ENCODE results near the gene DOCK3. TPM values are rescaled to one million over a fixed set of nuclear protein-coding genes. Genes with fewer than 3 reads are reported as not detected.

Gene DOCK3
- total and polyA plus RNA-seq, 10 of the 15 experiments (the other 5 are each of a cell fraction or from before 2014, with no cell fraction given), result 0.02 to 0.52 (median 0.04) TPM; not detected in 5

DNA sequence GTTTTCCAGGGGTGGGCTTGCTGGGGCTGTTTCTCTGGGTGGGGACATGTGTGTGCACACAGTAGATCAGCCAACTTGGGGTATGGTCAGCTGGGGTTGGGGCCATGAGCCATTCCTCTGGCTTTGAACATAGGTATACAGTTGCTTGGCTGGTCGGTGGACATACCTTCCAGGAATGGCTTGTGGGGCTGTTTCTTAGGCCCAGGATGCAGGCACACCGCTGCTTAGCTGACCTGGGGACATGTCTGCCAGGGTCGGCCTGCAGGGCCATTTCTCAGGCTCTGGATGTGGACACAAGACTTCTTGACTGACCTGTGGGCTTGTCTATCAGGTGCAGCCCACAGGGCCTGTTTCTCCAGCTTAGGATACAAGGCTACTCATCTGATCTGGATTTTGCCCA lies 130.6 kb downstream of the DOCK3 start (continued):
- TF ChIP-seq, protein P1, sequence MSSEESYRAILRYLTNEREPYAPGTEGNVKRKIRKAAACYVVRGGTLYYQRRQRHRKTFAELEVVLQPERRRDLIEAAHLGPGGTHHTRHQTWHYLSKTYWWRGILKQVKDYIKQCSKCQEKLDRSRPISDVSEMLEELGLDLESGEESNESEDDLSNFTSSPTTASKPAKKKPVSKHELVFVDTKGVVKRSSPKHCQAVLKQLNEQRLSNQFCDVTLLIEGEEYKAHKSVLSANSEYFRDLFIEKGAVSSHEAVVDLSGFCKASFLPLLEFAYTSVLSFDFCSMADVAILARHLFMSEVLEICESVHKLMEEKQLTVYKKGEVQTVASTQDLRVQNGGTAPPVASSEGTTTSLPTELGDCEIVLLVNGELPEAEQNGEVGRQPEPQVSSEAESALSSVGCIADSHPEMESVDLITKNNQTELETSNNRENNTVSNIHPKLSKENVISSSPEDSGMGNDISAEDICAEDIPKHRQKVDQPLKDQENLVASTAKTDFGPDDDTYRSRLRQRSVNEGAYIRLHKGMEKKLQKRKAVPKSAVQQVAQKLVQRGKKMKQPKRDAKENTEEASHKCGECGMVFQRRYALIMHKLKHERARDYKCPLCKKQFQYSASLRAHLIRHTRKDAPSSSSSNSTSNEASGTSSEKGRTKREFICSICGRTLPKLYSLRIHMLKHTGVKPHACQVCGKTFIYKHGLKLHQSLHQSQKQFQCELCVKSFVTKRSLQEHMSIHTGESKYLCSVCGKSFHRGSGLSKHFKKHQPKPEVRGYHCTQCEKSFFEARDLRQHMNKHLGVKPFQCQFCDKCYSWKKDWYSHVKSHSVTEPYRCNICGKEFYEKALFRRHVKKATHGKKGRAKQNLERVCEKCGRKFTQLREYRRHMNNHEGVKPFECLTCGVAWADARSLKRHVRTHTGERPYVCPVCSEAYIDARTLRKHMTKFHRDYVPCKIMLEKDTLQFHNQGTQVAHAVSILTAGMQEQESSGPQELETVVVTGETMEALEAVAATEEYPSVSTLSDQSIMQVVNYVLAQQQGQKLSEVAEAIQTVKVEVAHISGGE (CRISPR knock-in tag; IDR thresholded peaks at IDR 0.05), result no peak
- TF ChIP-seq, protein P2, sequence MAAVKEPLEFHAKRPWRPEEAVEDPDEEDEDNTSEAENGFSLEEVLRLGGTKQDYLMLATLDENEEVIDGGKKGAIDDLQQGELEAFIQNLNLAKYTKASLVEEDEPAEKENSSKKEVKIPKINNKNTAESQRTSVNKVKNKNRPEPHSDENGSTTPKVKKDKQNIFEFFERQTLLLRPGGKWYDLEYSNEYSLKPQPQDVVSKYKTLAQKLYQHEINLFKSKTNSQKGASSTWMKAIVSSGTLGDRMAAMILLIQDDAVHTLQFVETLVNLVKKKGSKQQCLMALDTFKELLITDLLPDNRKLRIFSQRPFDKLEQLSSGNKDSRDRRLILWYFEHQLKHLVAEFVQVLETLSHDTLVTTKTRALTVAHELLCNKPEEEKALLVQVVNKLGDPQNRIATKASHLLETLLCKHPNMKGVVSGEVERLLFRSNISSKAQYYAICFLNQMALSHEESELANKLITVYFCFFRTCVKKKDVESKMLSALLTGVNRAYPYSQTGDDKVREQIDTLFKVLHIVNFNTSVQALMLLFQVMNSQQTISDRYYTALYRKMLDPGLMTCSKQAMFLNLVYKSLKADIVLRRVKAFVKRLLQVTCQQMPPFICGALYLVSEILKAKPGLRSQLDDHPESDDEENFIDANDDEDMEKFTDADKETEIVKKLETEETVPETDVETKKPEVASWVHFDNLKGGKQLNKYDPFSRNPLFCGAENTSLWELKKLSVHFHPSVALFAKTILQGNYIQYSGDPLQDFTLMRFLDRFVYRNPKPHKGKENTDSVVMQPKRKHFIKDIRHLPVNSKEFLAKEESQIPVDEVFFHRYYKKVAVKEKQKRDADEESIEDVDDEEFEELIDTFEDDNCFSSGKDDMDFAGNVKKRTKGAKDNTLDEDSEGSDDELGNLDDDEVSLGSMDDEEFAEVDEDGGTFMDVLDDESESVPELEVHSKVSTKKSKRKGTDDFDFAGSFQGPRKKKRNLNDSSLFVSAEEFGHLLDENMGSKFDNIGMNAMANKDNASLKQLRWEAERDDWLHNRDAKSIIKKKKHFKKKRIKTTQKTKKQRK (IDR thresholded peaks at IDR 0.05; ENCODE audit: low read depth, low read length), result no peak
- TF ChIP-seq MEF2B (IDR thresholded peaks at IDR 0.05; ENCODE audit: partially characterized antibody, poor library complexity, severe bottlenecking) (no peak), HDAC6 (IDR thresholded peaks at IDR 0.05; ENCODE audit: unreplicated experiment) (no peak), SMC3 (IDR thresholded peaks at IDR 0.05; ENCODE audit: borderline replicate concordance, low read length) (no peak)
- TF ChIP-seq, protein P3, sequence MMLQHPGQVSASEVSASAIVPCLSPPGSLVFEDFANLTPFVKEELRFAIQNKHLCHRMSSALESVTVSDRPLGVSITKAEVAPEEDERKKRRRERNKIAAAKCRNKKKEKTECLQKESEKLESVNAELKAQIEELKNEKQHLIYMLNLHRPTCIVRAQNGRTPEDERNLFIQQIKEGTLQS (IDR thresholded peaks at IDR 0.05; ENCODE audit: borderline replicate concordance, extremely low read depth, low read depth, low read length), result no peak
- TF ChIP-seq, protein P4, sequence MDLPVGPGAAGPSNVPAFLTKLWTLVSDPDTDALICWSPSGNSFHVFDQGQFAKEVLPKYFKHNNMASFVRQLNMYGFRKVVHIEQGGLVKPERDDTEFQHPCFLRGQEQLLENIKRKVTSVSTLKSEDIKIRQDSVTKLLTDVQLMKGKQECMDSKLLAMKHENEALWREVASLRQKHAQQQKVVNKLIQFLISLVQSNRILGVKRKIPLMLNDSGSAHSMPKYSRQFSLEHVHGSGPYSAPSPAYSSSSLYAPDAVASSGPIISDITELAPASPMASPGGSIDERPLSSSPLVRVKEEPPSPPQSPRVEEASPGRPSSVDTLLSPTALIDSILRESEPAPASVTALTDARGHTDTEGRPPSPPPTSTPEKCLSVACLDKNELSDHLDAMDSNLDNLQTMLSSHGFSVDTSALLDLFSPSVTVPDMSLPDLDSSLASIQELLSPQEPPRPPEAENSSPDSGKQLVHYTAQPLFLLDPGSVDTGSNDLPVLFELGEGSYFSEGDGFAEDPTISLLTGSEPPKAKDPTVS (IDR thresholded peaks at IDR 0.05; ENCODE audit: low read depth, low read length), result no peak
- TF ChIP-seq, protein P5, sequence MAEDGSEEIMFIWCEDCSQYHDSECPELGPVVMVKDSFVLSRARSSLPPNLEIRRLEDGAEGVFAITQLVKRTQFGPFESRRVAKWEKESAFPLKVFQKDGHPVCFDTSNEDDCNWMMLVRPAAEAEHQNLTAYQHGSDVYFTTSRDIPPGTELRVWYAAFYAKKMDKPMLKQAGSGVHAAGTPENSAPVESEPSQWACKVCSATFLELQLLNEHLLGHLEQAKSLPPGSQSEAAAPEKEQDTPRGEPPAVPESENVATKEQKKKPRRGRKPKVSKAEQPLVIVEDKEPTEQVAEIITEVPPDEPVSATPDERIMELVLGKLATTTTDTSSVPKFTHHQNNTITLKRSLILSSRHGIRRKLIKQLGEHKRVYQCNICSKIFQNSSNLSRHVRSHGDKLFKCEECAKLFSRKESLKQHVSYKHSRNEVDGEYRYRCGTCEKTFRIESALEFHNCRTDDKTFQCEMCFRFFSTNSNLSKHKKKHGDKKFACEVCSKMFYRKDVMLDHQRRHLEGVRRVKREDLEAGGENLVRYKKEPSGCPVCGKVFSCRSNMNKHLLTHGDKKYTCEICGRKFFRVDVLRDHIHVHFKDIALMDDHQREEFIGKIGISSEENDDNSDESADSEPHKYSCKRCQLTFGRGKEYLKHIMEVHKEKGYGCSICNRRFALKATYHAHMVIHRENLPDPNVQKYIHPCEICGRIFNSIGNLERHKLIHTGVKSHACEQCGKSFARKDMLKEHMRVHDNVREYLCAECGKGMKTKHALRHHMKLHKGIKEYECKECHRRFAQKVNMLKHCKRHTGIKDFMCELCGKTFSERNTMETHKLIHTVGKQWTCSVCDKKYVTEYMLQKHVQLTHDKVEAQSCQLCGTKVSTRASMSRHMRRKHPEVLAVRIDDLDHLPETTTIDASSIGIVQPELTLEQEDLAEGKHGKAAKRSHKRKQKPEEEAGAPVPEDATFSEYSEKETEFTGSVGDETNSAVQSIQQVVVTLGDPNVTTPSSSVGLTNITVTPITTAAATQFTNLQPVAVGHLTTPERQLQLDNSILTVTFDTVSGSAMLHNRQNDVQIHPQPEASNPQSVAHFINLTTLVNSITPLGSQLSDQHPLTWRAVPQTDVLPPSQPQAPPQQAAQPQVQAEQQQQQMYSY (CRISPR knock-in tag; IDR thresholded peaks at IDR 0.05), result no peak
- TF ChIP-seq, protein P6, sequence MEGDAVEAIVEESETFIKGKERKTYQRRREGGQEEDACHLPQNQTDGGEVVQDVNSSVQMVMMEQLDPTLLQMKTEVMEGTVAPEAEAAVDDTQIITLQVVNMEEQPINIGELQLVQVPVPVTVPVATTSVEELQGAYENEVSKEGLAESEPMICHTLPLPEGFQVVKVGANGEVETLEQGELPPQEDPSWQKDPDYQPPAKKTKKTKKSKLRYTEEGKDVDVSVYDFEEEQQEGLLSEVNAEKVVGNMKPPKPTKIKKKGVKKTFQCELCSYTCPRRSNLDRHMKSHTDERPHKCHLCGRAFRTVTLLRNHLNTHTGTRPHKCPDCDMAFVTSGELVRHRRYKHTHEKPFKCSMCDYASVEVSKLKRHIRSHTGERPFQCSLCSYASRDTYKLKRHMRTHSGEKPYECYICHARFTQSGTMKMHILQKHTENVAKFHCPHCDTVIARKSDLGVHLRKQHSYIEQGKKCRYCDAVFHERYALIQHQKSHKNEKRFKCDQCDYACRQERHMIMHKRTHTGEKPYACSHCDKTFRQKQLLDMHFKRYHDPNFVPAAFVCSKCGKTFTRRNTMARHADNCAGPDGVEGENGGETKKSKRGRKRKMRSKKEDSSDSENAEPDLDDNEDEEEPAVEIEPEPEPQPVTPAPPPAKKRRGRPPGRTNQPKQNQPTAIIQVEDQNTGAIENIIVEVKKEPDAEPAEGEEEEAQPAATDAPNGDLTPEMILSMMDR (IDR thresholded peaks at IDR 0.05 in 2 of 3, conservative IDR thresholded peaks at IDR 0.05 in 1 of 3; ENCODE audit: control insufficient read depth in 2 of 3, extremely low read depth in 1 of 3, insufficient read depth in 1 of 3, low read depth in 3 of 3, low read length in 3 of 3), result no peak
- TF ChIP-seq, protein P7, sequence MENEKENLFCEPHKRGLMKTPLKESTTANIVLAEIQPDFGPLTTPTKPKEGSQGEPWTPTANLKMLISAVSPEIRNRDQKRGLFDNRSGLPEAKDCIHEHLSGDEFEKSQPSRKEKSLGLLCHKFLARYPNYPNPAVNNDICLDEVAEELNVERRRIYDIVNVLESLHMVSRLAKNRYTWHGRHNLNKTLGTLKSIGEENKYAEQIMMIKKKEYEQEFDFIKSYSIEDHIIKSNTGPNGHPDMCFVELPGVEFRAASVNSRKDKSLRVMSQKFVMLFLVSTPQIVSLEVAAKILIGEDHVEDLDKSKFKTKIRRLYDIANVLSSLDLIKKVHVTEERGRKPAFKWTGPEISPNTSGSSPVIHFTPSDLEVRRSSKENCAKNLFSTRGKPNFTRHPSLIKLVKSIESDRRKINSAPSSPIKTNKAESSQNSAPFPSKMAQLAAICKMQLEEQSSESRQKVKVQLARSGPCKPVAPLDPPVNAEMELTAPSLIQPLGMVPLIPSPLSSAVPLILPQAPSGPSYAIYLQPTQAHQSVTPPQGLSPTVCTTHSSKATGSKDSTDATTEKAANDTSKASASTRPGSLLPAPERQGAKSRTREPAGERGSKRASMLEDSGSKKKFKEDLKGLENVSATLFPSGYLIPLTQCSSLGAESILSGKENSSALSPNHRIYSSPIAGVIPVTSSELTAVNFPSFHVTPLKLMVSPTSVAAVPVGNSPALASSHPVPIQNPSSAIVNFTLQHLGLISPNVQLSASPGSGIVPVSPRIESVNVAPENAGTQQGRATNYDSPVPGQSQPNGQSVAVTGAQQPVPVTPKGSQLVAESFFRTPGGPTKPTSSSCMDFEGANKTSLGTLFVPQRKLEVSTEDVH (IDR thresholded peaks at IDR 0.05; ENCODE audit: low read depth, partially characterized antibody), result no peak
